HFF-Myc (cell line): ENCODE measurements around the gene KRT9.
"Not testable (repeated sequence)": the region's sequence is repeated elsewhere in the genome, so short reads cannot be mapped to it uniquely, and the experiment has no call there.

Experiments
- DNase-seq: peaks from one replicate; pipeline ENCODE4 v3.0.0-alpha.2; 2011; ENCODE audit warnings: low read depth; ENCODE audit errors: extremely low read depth
- H3K4me3 ChIP-seq: replicated peaks from 2 replicates; pipeline ENCODE4 v1.5.1; 2011; ENCODE audit warnings: low read depth, mild to moderate bottlenecking, control low read depth, low read length
- CTCF ChIP-seq: IDR thresholded peaks from 2 replicates; pipeline ENCODE4 v1.5.1; 2012; ENCODE audit warnings: mild to moderate bottlenecking, low read depth, low read length, control low read depth; ENCODE audit errors: missing control alignments

Gene KRT9

GRCh38 chr17:41585301-41586056, 13.6 kb upstream of the KRT9 start:
- no peak overlapping the region for H3K4me3 ChIP-seq
- no peak for DNase-seq
- TF ChIP-seq CTCF: no peak

- not testable (repeated sequence) for H3K4me3 ChIP-seq, DNase-seq
Observed at GRCh38 chr17:41584331-41584927, 12.6 kb upstream of the KRT9 start.

- H3K4me3 ChIP-seq: no peak overlapping the region
- TF ChIP-seq CTCF: no peak
- no peak for DNase-seq
Observed at GRCh38 chr17:41583137-41584127, 11.6 kb upstream of the KRT9 start.

GRCh38 chr17:41582061-41582968, 10.5 kb upstream of the KRT9 start:
- DNase-seq, H3K4me3 ChIP-seq: not testable (repeated sequence)

GRCh38 chr17:41581366-41582060, 9.7 kb upstream of the KRT9 start:
- DNase-seq: no peak

GRCh38 chr17:41580687-41581365, 9.0 kb upstream of the KRT9 start:
- no peak for TF ChIP-seq CTCF
- H3K4me3 ChIP-seq: no peak overlapping the region
- DNase-seq: no peak

More at GRCh38 chr17:41581366-41582060, 9.7 kb upstream of the KRT9 start:
- no peak overlapping the region for H3K4me3 ChIP-seq
- no peak for TF ChIP-seq CTCF
